ENCODE measurements around the gene LYPD6.

LYPD6 gene

DNA sequence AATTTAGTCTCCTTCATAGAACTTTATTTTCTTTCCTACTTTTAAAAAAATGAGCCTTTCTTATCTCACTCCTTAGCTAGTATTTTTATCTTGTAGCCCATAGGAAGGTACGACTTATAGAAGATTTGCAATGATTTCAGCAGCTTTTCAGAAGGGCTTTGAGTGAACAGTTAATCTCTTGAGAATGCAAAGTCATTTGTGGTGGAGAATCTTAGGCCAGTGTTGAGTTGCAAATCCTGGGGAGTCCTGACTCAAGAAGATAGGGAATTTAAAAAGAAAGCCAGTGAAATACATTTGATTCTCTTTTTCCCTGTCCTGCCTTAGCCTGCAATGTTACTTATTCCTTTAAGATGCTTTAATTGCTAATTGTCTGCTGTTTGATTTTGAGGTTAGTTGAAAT, 33.6 kb downstream of the LYPD6 start:
- no peak overlapping the region for H4K8ac ChIP-seq (ENCODE audit: low read depth, low read length)
- H2AK5ac ChIP-seq (ENCODE audit: low read length): no peak overlapping the region
- no peaks in the 10 kb centered on the region for H3K9me3 ChIP-seq (ENCODE audit: insufficient read depth, low read depth, low read length)
- H3K4ac ChIP-seq (ENCODE audit: low read depth, low read length): no peak overlapping the region
- H2BK12ac ChIP-seq (ENCODE audit: low read length): no peak overlapping the region
- no peak overlapping the region for H4K91ac ChIP-seq (ENCODE audit: low read depth, low read length)
- no peak overlapping the region for H3K9ac ChIP-seq (ENCODE audit: low read length)
- H3K79me2 ChIP-seq (ENCODE audit: control insufficient read depth, insufficient read depth, low read length, poor library complexity): peaks cover 4% of the 10 kb centered on the region
- H3K36me3 ChIP-seq (ENCODE audit: control insufficient read depth in 1 of 2, insufficient read depth in 2 of 2, low read length in 2 of 2): peaks cover 7 to 8% of the 10 kb centered on the region in 2 experiments
- H2BK120ac ChIP-seq (ENCODE audit: insufficient read depth, low read length, poor library complexity): no peak overlapping the region
- no peak overlapping the region for H3K27ac ChIP-seq (ENCODE audit: low read depth, low read length)
- no peaks in the 10 kb centered on the region for H3K27me3 ChIP-seq (ENCODE audit: insufficient read depth, low read length)
- H3K4me3 ChIP-seq (ENCODE audit: low read depth, low read length): no peak overlapping the region
- no peak overlapping the region for H3K18ac ChIP-seq (ENCODE audit: low read length)
- no peak overlapping the region for H3K14ac ChIP-seq (ENCODE audit: low read length)
- H4K12ac ChIP-seq (ENCODE audit: low read depth, low read length): no peak overlapping the region
- no peak overlapping the region for H3K23ac ChIP-seq (ENCODE audit: low read length)
- peaks cover 4% of the 10 kb centered on the region for H3K79me1 ChIP-seq (ENCODE audit: low read length)
- no peak overlapping the region for H2BK5ac ChIP-seq (ENCODE audit: low read depth, low read length, poor library complexity)
- no peak overlapping the region for H3K4me2 ChIP-seq (ENCODE audit: low read length)
- no CpG with 5 or more reads among the region's 1 CpG for WGBS (ENCODE audit: extremely low coverage, insufficient coverage, insufficient read length)
- no peak overlapping the region for H2AFZ ChIP-seq (ENCODE audit: insufficient read depth, low read length, poor library complexity)
- DNase-seq: no peak
- H3K4me1 ChIP-seq (ENCODE audit: control insufficient read depth in 1 of 2, insufficient read depth in 2 of 2, low read length in 2 of 2): peaks cover 3 to 6% of the 10 kb centered on the region in 2 experiments

- peak overlapping the region; percentile 34 for H3K27ac ChIP-seq (ENCODE audit: low read depth, low read length)
- H3K79me1 ChIP-seq (ENCODE audit: low read length): peaks cover 4% of the 10 kb centered on the region
- no peak for DNase-seq
- H3K14ac ChIP-seq (ENCODE audit: low read length): no peak overlapping the region
- no peak overlapping the region for H2AK5ac ChIP-seq (ENCODE audit: low read length)
- H3K36me3 ChIP-seq (ENCODE audit: control insufficient read depth in 1 of 2, insufficient read depth in 2 of 2, low read length in 2 of 2): peaks cover 9 to 14% of the 10 kb centered on the region in 2 experiments
- H4K12ac ChIP-seq (ENCODE audit: low read depth, low read length): no peak overlapping the region
- no peak overlapping the region for H3K4ac ChIP-seq (ENCODE audit: low read depth, low read length)
- H3K27me3 ChIP-seq (ENCODE audit: insufficient read depth, low read length): no peaks in the 10 kb centered on the region
- no peak overlapping the region for H2BK120ac ChIP-seq (ENCODE audit: insufficient read depth, low read length, poor library complexity)
- H3K4me2 ChIP-seq (ENCODE audit: low read length): no peak overlapping the region
- H2BK5ac ChIP-seq (ENCODE audit: low read depth, low read length, poor library complexity): no peak overlapping the region
- H3K4me1 ChIP-seq (ENCODE audit: control insufficient read depth in 1 of 2, insufficient read depth in 2 of 2, low read length in 2 of 2): peaks cover 6% of the 10 kb centered on the region in 2 experiments
- no peak overlapping the region for H2AFZ ChIP-seq (ENCODE audit: insufficient read depth, low read length, poor library complexity)
- H4K8ac ChIP-seq (ENCODE audit: low read depth, low read length): no peak overlapping the region
- H4K91ac ChIP-seq (ENCODE audit: low read depth, low read length): no peak overlapping the region
- H2BK12ac ChIP-seq (ENCODE audit: low read length): no peak overlapping the region
- H3K79me2 ChIP-seq (ENCODE audit: control insufficient read depth, insufficient read depth, low read length, poor library complexity): peaks cover 4% of the 10 kb centered on the region
- no peak overlapping the region for H3K18ac ChIP-seq (ENCODE audit: low read length)
- no peaks in the 10 kb centered on the region for H3K9me3 ChIP-seq (ENCODE audit: insufficient read depth, low read depth, low read length)
- no peak overlapping the region for H3K4me3 ChIP-seq (ENCODE audit: low read depth, low read length)
- H3K9ac ChIP-seq (ENCODE audit: low read length): no peak overlapping the region
- H3K23ac ChIP-seq (ENCODE audit: low read length): no peak overlapping the region
These were observed 34.5 kb downstream of the LYPD6 start for GRCh38 chr2:149364839-149365238.

DNA sequence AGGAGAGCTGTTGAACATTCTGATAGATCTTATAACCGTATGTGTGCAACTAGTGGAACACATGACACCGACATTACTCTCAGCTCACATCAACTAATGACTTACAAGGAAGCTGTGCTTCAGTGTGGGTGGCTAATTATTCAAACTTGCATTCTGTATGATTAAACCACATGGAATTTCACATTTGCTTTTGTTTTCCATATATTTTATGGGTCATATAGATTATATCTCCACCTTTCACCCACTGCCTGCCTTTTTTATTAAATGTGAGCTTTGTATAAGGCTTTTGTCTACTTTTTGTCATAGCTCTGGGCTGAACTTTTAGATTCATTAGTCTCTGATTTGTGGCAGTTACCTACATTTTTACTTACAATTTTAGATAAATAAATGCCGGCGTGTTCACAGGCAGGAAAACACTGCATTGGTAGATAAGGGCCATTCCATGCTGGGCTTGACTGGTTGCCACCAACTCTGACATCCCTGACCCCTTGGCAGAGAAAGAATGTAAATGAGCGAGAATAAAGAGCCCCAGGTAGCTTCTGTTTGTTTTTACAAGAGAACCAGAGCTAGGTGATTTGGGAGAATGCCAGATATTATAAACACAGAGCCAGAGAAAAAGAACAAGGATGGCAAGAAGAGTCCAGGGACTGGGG, 35.7 kb downstream of the LYPD6 start:
- no peak overlapping the region for H3K14ac ChIP-seq (ENCODE audit: low read length)

GRCh38 chr2:149370061-149370775, 39.8 kb downstream of the LYPD6 start:
- H4K12ac ChIP-seq (ENCODE audit: low read depth, low read length): no peak overlapping the region
- no peak overlapping the region for H2BK120ac ChIP-seq (ENCODE audit: insufficient read depth, low read length, poor library complexity)
- no peak overlapping the region for H4K91ac ChIP-seq (ENCODE audit: low read depth, low read length)
- H3K9me3 ChIP-seq (ENCODE audit: insufficient read depth, low read depth, low read length): no peaks in the 10 kb centered on the region
- H2BK12ac ChIP-seq (ENCODE audit: low read length): no peak overlapping the region
- H3K18ac ChIP-seq (ENCODE audit: low read length): no peak overlapping the region
- peaks cover 4% of the 10 kb centered on the region for H3K79me1 ChIP-seq (ENCODE audit: low read length)
- no peak overlapping the region for H4K8ac ChIP-seq (ENCODE audit: low read depth, low read length)
- H3K27ac ChIP-seq (ENCODE audit: low read depth, low read length): no peak overlapping the region
- no peak overlapping the region for H3K23ac ChIP-seq (ENCODE audit: low read length)
- H3K79me2 ChIP-seq (ENCODE audit: control insufficient read depth, insufficient read depth, low read length, poor library complexity): peaks cover 4% of the 10 kb centered on the region
- H2AFZ ChIP-seq (ENCODE audit: insufficient read depth, low read length, poor library complexity): no peak overlapping the region
- H2AK5ac ChIP-seq (ENCODE audit: low read length): no peak overlapping the region
- DNase-seq: peak; percentile 81 to 90
- H2BK5ac ChIP-seq (ENCODE audit: low read depth, low read length, poor library complexity): no peak overlapping the region
- H3K36me3 ChIP-seq (ENCODE audit: control insufficient read depth in 1 of 2, insufficient read depth in 2 of 2, low read length in 2 of 2): peaks cover 11 to 26% of the 10 kb centered on the region in 2 experiments
- H3K27me3 ChIP-seq (ENCODE audit: insufficient read depth, low read length): no peaks in the 10 kb centered on the region
- H3K14ac ChIP-seq (ENCODE audit: low read length): no peak overlapping the region
- H3K4me1 ChIP-seq (ENCODE audit: control insufficient read depth in 1 of 2, insufficient read depth in 2 of 2, low read length in 2 of 2): peaks cover 6% of the 10 kb centered on the region in 2 experiments
- H3K4me3 ChIP-seq (ENCODE audit: low read depth, low read length): no peak overlapping the region
- no peak overlapping the region for H3K4me2 ChIP-seq (ENCODE audit: low read length)
- H3K9ac ChIP-seq (ENCODE audit: low read length): no peak overlapping the region
- no CpG with 5 or more reads among the region's 5 CpGs for WGBS (ENCODE audit: extremely low coverage, insufficient coverage, insufficient read length)
- H3K4ac ChIP-seq (ENCODE audit: low read depth, low read length): peak overlapping the region; percentile 35

More for the DNA sequence above, 35.7 kb downstream of the LYPD6 start:
- Histone ChIP-seq H3K4me1 (ENCODE audit: control insufficient read depth in 1 of 2, insufficient read depth in 2 of 2, low read length in 2 of 2) (peaks cover 3 to 6% of the 10 kb centered on the region in 2 experiments), H3K4ac (ENCODE audit: low read depth, low read length) (no peak overlapping the region), H3K27me3 (ENCODE audit: insufficient read depth, low read length) (no peaks in the 10 kb centered on the region), H3K36me3 (ENCODE audit: control insufficient read depth in 1 of 2, insufficient read depth in 2 of 2, low read length in 2 of 2) (peaks cover 11 to 21% of the 10 kb centered on the region in 2 experiments), H3K4me3 (ENCODE audit: low read depth, low read length) (no peak overlapping the region), H3K27ac (ENCODE audit: low read depth, low read length) (peak overlapping the region; percentile 15), H2BK5ac (ENCODE audit: low read depth, low read length, poor library complexity) (no peak overlapping the region), H3K79me1 (ENCODE audit: low read length) (peaks cover 4% of the 10 kb centered on the region), H3K18ac (ENCODE audit: low read length) (no peak overlapping the region), H3K9me3 (ENCODE audit: insufficient read depth, low read depth, low read length) (no peaks in the 10 kb centered on the region), H4K12ac (ENCODE audit: low read depth, low read length) (no peak overlapping the region), H3K9ac (ENCODE audit: low read length) (no peak overlapping the region), H3K4me2 (ENCODE audit: low read length) (no peak overlapping the region), H3K79me2 (ENCODE audit: control insufficient read depth, insufficient read depth, low read length, poor library complexity) (peaks cover 4% of the 10 kb centered on the region), H2AFZ (ENCODE audit: insufficient read depth, low read length, poor library complexity) (no peak overlapping the region), H4K91ac (ENCODE audit: low read depth, low read length) (no peak overlapping the region), H2AK5ac (ENCODE audit: low read length) (no peak overlapping the region), H4K8ac (ENCODE audit: low read depth, low read length) (no peak overlapping the region), H3K23ac (ENCODE audit: low read length) (no peak overlapping the region), H2BK120ac (ENCODE audit: insufficient read depth, low read length, poor library complexity) (no peak overlapping the region), H2BK12ac (ENCODE audit: low read length) (no peak overlapping the region)
- no CpG with 5 or more reads among the region's 5 CpGs for WGBS (ENCODE audit: extremely low coverage, insufficient coverage, insufficient read length)
- DNase-seq: peak in 1 of 2 donors; percentile 54
